ENCODE results near the gene GOLIM4. TPM values are rescaled to one million over a fixed set of nuclear protein-coding genes. Genes with fewer than 3 reads are reported as not detected.

The GOLIM4 gene
- total RNA-seq, result 10 to 100 TPM; 12.0 to 14.0 TPM

DNA sequence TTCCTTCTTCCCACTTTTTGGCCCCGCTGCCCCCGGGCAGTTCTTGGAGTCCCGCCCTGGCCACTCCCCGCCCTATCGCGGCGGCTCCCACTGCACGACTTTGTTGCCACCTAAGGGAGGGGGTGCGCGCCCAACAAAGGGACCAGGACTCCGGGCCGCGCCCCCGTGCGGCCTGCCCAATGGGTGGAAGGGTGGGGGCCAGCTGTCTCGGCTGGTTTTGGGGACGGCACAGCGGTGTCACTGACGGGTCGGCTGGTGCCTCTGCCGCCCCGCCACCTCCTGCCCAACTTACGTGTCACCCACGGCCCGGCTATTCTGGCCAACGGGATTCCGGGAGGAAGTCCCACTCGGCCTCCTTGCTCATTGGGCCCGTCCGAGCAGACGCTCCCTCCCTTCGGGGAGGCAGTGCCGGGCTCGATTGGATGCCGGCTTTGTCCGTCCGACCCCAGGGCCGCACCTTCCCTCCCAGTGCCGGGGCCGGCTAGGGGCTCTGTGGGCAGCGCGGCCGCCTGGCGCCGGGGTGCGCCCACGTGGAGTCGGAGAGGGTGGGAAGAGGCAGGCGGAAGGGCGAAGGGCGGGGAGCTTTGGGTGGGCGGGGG lies at the start of gene GOLIM4:
GOLIM4 (minus strand) TSS at position 314 of the 599 bp plus-strand sequence. CDS start 639 bp downstream, outside the sequence.

